ENCODE data around the gene MICOS13.

DNA sequence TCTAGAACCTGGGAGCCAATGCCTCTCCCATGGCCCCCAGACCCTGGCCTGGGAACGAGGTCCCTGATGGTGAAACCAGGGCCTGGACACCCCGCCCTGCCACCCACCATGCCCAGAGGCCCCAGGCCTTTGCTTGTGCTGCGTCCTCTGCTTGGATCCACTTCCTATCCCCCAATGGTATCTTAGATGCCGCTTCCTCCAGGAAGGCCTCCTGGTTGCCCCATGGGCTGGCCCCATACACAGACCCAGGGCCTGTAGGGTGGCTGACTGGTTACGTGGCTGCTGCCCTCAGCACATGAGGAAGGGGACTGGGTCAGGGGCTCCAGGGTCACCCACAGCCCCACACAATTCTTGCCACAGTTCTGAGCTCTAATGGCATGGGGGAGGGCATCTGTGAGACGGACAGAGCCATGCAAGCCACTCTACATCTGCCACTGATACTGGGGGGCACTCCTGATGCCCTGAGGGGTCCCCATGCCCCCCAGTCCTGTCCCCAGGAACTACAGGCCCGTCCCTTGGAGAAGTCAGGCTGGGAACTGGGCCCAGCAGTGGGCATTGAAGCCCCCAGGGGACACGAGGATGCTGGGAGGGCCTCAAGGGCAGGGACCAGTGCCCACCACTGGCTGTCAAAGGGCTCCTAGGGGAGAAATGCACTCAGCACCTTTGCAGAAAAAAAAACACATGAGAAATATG lies 14.8 kb upstream of the MICOS13 start:
- TF ChIP-seq, protein P1, sequence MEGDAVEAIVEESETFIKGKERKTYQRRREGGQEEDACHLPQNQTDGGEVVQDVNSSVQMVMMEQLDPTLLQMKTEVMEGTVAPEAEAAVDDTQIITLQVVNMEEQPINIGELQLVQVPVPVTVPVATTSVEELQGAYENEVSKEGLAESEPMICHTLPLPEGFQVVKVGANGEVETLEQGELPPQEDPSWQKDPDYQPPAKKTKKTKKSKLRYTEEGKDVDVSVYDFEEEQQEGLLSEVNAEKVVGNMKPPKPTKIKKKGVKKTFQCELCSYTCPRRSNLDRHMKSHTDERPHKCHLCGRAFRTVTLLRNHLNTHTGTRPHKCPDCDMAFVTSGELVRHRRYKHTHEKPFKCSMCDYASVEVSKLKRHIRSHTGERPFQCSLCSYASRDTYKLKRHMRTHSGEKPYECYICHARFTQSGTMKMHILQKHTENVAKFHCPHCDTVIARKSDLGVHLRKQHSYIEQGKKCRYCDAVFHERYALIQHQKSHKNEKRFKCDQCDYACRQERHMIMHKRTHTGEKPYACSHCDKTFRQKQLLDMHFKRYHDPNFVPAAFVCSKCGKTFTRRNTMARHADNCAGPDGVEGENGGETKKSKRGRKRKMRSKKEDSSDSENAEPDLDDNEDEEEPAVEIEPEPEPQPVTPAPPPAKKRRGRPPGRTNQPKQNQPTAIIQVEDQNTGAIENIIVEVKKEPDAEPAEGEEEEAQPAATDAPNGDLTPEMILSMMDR (IDR thresholded peaks at IDR 0.05 in 8 of 11, conservative IDR thresholded peaks at IDR 0.05 in 3 of 11): no peak
- no peak for TF ChIP-seq POLR2A (IDR thresholded peaks at IDR 0.05)
- no peak for TF ChIP-seq POLR2AphosphoS5 (IDR thresholded peaks at IDR 0.05)
